MM.1S (cell line): ENCODE results near the gene DENND1A.
"Not testable (repeated sequence)": the region's sequence is repeated elsewhere in the genome, so short reads cannot be mapped to it uniquely, and the experiment has no call there.

ENCODE experiments used
- CTCF ChIP-seq: fragments of 300-600 bp; sonication (generic); IDR thresholded peaks from 2 replicates; pipeline ENCODE4 v1.5.1; 2016; ENCODE audit warnings: antibody characterized with exemption, low read length, mixed read lengths
- EZH2 ChIP-seq: fragments of 300-600 bp; sonication (generic); optimal IDR thresholded peaks from 2 replicates; pipeline ENCODE3; 2017; ENCODE audit warnings: low read depth, mild to moderate bottlenecking, antibody characterized with exemption, low read length, mixed read lengths
- EZH2phosphoT487 ChIP-seq: fragments of 300-600 bp; sonication (generic); IDR thresholded peaks from 2 replicates; pipeline ENCODE4 v1.6.1; 2018; ENCODE audit warnings: antibody characterized with exemption, low read length

DNA sequence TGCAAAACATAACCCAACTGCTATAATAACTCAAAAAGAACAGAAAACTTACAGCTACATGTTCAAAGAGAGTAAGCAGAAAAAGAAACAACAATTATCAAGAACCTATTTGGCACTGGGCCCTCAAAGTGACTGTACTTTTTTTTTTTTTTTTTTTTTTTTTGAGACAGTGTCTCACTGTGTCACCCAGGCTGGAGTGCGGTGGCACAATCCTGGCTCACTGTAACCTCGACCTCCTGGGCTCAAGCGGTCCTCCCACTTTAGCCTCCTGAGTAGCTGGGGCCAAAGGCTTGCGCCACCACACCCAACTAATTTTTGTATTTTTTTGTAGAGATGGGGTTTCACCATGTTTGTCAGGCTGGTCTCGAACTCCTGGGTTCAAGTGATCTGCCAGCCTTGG is 114.1 kb downstream of the DENND1A start:
- TF ChIP-seq CTCF, EZH2, EZH2phosphoT487: not testable (repeated sequence)
